ENCODE measurements around the gene SMIM7. TPM values are rescaled to one million over a fixed set of nuclear protein-coding genes. Genes with fewer than 3 reads are reported as not detected.

Gene SMIM7
- total RNA-seq, 1 donor from 2014 or later = 76.7 TPM

DNA sequence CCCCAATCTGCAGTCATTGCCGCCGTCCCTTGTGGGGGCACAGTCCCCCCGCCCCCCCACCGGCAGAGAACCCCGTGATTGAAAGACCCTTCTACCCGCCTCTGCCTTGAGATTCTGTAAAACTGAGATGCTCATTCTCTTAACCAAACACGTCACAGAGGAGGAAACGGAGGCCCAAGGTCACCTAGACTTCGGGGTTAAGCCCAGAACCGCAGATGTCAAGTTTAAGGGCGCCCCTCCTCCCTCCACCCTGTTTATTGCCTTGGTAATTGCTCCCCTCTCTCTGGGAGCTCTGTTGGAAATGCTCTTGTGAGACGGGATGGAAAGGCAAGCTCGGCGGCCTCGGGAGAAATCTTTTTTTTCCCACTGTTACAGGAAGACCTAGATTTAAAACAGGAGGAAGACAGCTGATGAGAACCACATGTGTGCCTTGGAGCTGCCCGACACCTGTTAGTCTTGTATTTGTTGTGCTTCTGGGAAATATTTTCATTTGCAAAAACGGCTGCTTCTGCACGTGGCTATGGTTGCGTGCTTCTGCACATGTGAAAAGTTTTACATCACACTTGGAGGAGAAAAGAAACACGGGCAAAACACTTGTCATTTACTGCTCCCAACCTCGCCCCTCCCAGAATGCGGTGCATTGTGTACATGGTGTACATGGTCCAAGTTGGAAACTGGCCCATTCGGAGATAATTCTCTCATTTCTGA lies 30.8 kb downstream of the SMIM7 start:
- Histone ChIP-seq H3K36me3 (peaks cover 20% of the 10 kb centered on the region), H3K4me1 (peaks cover 34% of the 10 kb centered on the region), H3K4me3 (peak overlapping the region; percentile 97), H3K9me3 (no peaks in the 10 kb centered on the region), H3K27ac (peak overlapping the region; percentile 96), H3K27me3 (no peaks in the 10 kb centered on the region)
- DNase-seq (no peak), ATAC-seq (no peak)
- no peak for TF ChIP-seq CTCF (IDR thresholded peaks at IDR 0.05)
- intact Hi-C loops (cut with DNase I) = loop anchor here (10.0 kb wide), 1 partner anchor 54 kb away; the partner anchor contains the start of gene SLC35E1

DNA sequence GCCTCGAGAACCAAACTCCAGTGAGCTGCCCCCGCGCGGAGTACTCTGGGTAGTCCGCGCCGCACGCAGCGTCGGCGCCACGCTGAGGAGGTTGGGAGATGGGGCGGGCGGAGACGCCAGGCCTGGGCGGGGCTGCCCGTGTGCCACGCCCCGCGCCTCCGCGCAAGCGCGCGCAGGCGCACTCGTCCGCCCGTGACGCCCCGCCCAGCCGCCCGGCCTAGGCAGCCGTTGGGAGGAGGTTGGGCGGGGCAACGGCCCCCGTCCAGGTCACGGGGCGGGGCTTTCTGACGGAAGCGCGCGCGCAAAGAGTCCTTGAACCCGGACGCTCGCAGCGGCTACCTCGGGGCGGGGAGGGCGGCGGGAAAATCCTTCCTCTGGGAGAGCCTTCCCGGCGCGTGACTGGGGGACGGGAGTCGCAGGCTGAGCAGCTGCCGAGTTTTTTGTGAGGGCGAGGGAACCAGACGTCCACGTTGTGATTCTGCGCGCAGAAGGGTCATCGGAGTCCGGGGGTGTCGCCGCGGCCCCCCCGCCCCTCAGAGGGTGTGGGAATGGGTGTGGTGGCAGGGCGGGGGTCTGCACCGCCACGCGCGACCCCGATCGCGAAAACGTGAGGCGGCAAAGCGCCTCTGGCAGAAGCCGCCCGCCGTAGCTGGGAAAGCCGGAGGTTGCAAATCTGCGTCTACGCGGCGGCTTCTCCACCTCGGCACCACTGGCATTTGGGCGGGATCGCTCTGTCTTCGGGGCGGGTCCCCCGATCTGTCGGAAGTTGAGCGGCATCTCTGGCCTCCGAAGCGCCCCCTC lies 31.6 kb downstream of the SMIM7 start, which contains the start of gene MED26:
Gene MED26, minus strand, starts transcription at position 22 of the 801 bp plus-strand sequence. CDS start 261 bp downstream, outside the sequence.
- H3K4me1 ChIP-seq = peaks cover 35% of the 10 kb centered on the region
- H3K27me3 ChIP-seq = no peaks in the 10 kb centered on the region
- H3K27ac ChIP-seq = peak within 1 kb of the TSS; percentile 96
- DNase-seq (peak; percentile 98), ATAC-seq (peak; percentile 95)
- no peak for TF ChIP-seq CTCF (IDR thresholded peaks at IDR 0.05)
- H3K4me3 ChIP-seq = peak within 1 kb of the TSS; percentile 97
- intact Hi-C loops (cut with DNase I) = loop anchor here (10.0 kb wide), 1 partner anchor 54 kb away; the partner anchor contains the start of gene SLC35E1
- peaks cover 25% of the 10 kb centered on the region for H3K36me3 ChIP-seq
- H3K9me3 ChIP-seq = no peaks in the 10 kb centered on the region

DNA sequence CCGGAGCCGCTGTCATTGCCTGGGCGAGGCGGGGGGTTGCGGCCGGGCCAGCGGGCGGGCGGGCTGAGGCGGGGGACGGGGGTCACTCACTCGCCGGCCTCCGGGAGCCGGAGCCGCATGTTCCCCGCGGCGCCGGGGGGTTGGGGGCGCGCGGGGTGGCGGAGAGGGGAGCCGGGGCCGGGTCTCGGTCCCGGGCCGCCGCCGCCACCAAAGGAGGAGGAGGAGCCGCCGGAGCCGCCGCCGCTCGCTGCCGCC lies 32.1 kb downstream of the SMIM7 start:
- Histone ChIP-seq H3K27me3 (no peaks in the 10 kb centered on the region), H3K9me3 (no peaks in the 10 kb centered on the region), H3K36me3 (peaks cover 22% of the 10 kb centered on the region), H3K27ac (peak overlapping the region; percentile 90), H3K4me3 (peak overlapping the region; percentile 97), H3K4me1 (peaks cover 41% of the 10 kb centered on the region)
- no peak for TF ChIP-seq CTCF (IDR thresholded peaks at IDR 0.05)
- ATAC-seq = no peak
- intact Hi-C loops (cut with DNase I) = loop anchor here (10.0 kb wide), 1 partner anchor 53 kb away; the partner anchor contains the start of gene SLC35E1
- DNase-seq = no peak

DNA sequence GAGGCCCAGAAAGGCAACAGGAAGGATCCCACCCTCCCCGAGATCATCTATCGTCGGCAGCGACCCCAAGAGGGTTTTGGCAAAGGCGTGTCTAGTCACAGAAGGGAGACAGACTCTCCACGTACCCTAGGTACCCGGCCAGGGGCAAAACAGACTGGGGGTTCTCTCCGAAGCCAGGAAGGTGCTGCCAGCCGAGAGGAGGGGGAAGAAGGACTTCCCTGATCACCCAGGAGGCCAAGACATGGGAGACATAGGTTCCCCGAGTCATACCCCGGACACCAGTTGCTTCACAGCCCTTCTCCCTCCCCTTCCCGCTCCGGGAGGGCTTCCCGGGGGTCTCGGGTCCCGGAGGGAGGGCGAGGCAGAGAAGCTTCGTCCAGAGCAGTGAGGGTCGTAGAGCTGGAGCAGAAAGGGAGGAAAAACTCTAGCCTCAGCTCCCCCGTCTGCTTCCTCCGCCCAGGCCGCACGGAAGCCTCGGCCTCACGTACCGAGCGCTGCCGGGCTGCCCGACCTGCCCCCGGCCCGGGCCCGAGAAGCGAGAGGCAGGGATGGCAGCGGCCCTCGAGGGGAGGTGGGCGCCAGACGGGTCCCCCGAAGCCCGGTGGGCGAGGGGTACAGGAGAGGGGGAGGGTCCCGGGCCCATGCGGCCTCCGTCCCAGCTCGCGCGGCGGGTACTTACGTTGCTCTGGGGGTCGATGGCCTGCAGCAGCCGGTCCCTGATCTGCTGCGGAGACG lies 32.6 kb downstream of the SMIM7 start:
- no peak for TF ChIP-seq CTCF (IDR thresholded peaks at IDR 0.05)
- DNase-seq = peak; percentile 71
- peak overlapping the region; percentile 90 for H3K27ac ChIP-seq

GRCh38 chr19:16626796-16627192 lies 33.1 kb downstream of the SMIM7 start:
- Histone ChIP-seq H3K27me3 (no peaks in the 10 kb centered on the region), H3K9me3 (no peaks in the 10 kb centered on the region), H3K4me1 (peaks cover 50% of the 10 kb centered on the region), H3K27ac (peak overlapping the region; percentile 90), H3K4me3 (peak overlapping the region; percentile 97), H3K36me3 (peaks cover 12% of the 10 kb centered on the region)
- intact Hi-C loops (cut with DNase I) = loop anchor here (10.0 kb wide), 1 partner anchor 52 kb away; the partner anchor contains the start of gene SLC35E1
- DNase-seq (no peak), ATAC-seq (no peak)
- TF ChIP-seq CTCF (IDR thresholded peaks at IDR 0.05) = no peak

More for the DNA sequence above, 32.6 kb downstream of the SMIM7 start:
- Histone ChIP-seq H3K4me3 (peak overlapping the region; percentile 97), H3K9me3 (no peaks in the 10 kb centered on the region), H3K27me3 (no peaks in the 10 kb centered on the region), H3K36me3 (peaks cover 17% of the 10 kb centered on the region), H3K4me1 (peaks cover 45% of the 10 kb centered on the region)
- intact Hi-C loops (cut with DNase I) = loop anchor here (10.0 kb wide), 1 partner anchor 53 kb away; the partner anchor contains the start of gene SLC35E1
- no peak for ATAC-seq
